HG03095 (cell line): Measurements from ENCODE around the gene GOLT1B.

Source experiments
- ATAC-seq: cut with Tn5 transposase; IDR thresholded peaks from one replicate; pipeline ENCODE4 v1.9.1; 2021; ENCODE audit warnings: moderate library complexity; ENCODE audit not compliant: unreplicated experiment

GOLT1B gene

DNA sequence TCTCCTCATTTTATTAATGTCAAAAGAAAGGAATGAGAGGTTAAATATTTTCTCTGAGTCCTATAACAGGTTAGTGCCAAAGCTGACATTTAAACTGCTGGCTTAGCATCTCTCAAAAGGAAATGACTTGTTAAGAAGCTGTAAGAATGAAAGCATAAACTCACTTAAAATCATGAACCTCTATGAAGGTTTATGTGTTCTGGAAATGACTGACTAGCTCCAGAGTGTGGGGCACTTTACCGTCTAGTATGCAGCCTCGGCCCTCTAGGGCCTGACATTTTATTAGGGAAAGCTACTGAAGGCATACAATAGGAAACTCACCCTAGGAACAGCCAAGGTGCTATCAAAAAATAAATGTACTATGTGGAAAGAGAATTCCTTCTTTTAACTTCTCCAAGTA is 59.6 kb downstream of the GOLT1B start:
- ATAC-seq = no peak

GRCh38 chr12:21562859-21563258 is 61.3 kb downstream of the GOLT1B start:
- no peak for ATAC-seq

GRCh38 chr12:21566223-21566906 is 64.8 kb downstream of the GOLT1B start:
- ATAC-seq = no peak

GRCh38 chr12:21566907-21567394 is 65.4 kb downstream of the GOLT1B start:
- ATAC-seq = no peak
